ENCODE results near the gene POLR2F. TPM values are rescaled to one million over a fixed set of nuclear protein-coding genes. Genes with fewer than 3 reads are reported as not detected.
"Not testable (repeated sequence)": the region's sequence is repeated elsewhere in the genome, so short reads cannot be mapped to it uniquely, and the experiment has no call there.

POLR2F gene
- total RNA-seq, 1 donor from 2014 or later, result 113 TPM

- Mint-ChIP-seq H3K27me3 (no peaks in the 10 kb centered on the region), H3K4me3 (no peak overlapping the region), H3K9me3 (no peaks in the 10 kb centered on the region), H3K4me1 (no peaks in the 10 kb centered on the region), H3K36me3 (ENCODE audit: low read depth) (peaks cover 14% of the 10 kb centered on the region), H3K27ac (no peak overlapping the region)
- no peak for DNase-seq
- intact Hi-C loops (cut with micrococcal nuclease), result no loop called here
These were observed 19.0 kb downstream of the POLR2F start for GRCh38 chr22:37972527-37972926.

GRCh38 chr22:37973271-37974170 lies 20.0 kb downstream of the POLR2F start:
- no peaks in the 10 kb centered on the region for H3K4me1 Mint-ChIP-seq
- no peak for DNase-seq
- peaks cover 6% of the 10 kb centered on the region for H3K36me3 Mint-ChIP-seq (ENCODE audit: low read depth)
- no peak overlapping the region for H3K27ac Mint-ChIP-seq
- H3K4me3 Mint-ChIP-seq, result no peak overlapping the region
- H3K27me3 Mint-ChIP-seq, result no peaks in the 10 kb centered on the region
- intact Hi-C loops (cut with micrococcal nuclease), result no loop called here
- H3K9me3 Mint-ChIP-seq, result no peaks in the 10 kb centered on the region

DNA sequence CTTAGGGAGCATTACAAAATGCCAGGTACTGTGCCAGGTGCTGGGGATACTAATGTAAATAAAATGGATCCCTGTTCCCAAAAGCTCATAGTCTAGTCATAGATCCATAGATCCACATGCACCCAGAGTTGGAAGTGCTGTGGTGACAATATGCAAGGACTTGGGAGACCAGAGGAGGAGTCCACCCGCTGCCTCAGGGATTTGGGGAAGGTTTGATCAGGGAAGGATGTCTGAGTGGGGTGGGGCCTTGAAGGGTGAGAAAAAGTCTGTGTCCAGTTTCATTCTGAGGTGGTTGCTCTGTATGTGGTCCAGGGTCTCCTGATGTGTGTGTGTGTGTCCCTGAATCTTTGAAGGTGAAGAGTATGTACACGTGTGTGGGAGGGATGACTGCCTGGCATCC lies 21.7 kb downstream of the POLR2F start:
- no peaks in the 10 kb centered on the region for H3K36me3 Mint-ChIP-seq (ENCODE audit: low read depth)
- no peaks in the 10 kb centered on the region for H3K27me3 Mint-ChIP-seq
- no peak overlapping the region for H3K27ac Mint-ChIP-seq
- no peaks in the 10 kb centered on the region for H3K4me1 Mint-ChIP-seq
- no peak overlapping the region for H3K4me3 Mint-ChIP-seq
- DNase-seq, result no peak
- intact Hi-C loops (cut with micrococcal nuclease), result no loop called here
- no peaks in the 10 kb centered on the region for H3K9me3 Mint-ChIP-seq

GRCh38 chr22:37976022-37976421 lies 22.5 kb downstream of the POLR2F start:
- H3K27me3 Mint-ChIP-seq; H3K4me1 Mint-ChIP-seq; H3K36me3 Mint-ChIP-seq (ENCODE audit: low read depth); H3K27ac Mint-ChIP-seq; DNase-seq; H3K9me3 Mint-ChIP-seq; intact Hi-C loops (cut with micrococcal nuclease); H3K4me3 Mint-ChIP-seq: not testable (repeated sequence)

DNA sequence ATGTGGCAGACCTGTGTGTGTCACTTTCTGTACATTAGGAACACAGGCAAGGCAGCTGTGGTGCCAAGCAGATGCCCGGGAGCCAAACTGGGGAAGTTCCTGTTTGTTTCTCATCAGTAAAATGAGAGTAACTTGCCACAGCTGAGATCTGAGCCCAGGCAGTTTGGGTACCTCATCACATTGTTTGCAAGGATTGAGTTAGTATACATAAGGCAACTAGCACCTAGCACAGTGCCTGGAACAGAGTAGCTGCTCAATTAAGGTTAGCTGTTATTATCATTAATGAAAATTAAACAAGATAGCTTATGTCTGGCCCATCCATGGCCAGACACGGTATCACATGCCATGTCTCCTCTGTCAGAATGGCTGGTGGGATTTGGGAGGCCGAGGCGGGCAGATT lies 23.0 kb downstream of the POLR2F start:
- intact Hi-C loops (cut with micrococcal nuclease), result no loop called here
- no peaks in the 10 kb centered on the region for H3K27me3 Mint-ChIP-seq
- H3K4me1 Mint-ChIP-seq, result no peaks in the 10 kb centered on the region
- H3K4me3 Mint-ChIP-seq, result no peak overlapping the region
- no peaks in the 10 kb centered on the region for H3K9me3 Mint-ChIP-seq
- no peak overlapping the region for H3K27ac Mint-ChIP-seq
- H3K36me3 Mint-ChIP-seq (ENCODE audit: low read depth), result no peaks in the 10 kb centered on the region
- DNase-seq, result no peak

- Mint-ChIP-seq H3K27ac (no peak overlapping the region), H3K9me3 (no peaks in the 10 kb centered on the region), H3K4me3 (no peak overlapping the region), H3K27me3 (no peaks in the 10 kb centered on the region), H3K36me3 (ENCODE audit: low read depth) (no peaks in the 10 kb centered on the region), H3K4me1 (no peaks in the 10 kb centered on the region)
- intact Hi-C loops (cut with micrococcal nuclease), result no loop called here
- DNase-seq, result no peak
These were observed 26.3 kb downstream of the POLR2F start for GRCh38 chr22:37979782-37980181.

- intact Hi-C loops (cut with micrococcal nuclease), result no loop called here
- Mint-ChIP-seq H3K4me3 (no peak overlapping the region), H3K36me3 (ENCODE audit: low read depth) (no peaks in the 10 kb centered on the region), H3K4me1 (no peaks in the 10 kb centered on the region), H3K9me3 (no peaks in the 10 kb centered on the region), H3K27me3 (no peaks in the 10 kb centered on the region), H3K27ac (no peak overlapping the region)
- DNase-seq, result no peak
These were observed 27.9 kb downstream of the POLR2F start for GRCh38 chr22:37981282-37982011.

GRCh38 chr22:37982151-37982785 lies 28.8 kb downstream of the POLR2F start:
- H3K4me3 Mint-ChIP-seq, result no peak overlapping the region
- H3K27me3 Mint-ChIP-seq, result no peaks in the 10 kb centered on the region
- no peaks in the 10 kb centered on the region for H3K4me1 Mint-ChIP-seq
- no peak for DNase-seq
- intact Hi-C loops (cut with micrococcal nuclease), result no loop called here
- H3K27ac Mint-ChIP-seq, result no peak overlapping the region
- H3K36me3 Mint-ChIP-seq (ENCODE audit: low read depth), result no peaks in the 10 kb centered on the region
- no peaks in the 10 kb centered on the region for H3K9me3 Mint-ChIP-seq

GRCh38 chr22:37982938-37983859 lies 29.7 kb downstream of the POLR2F start:
- Mint-ChIP-seq H3K36me3 (ENCODE audit: low read depth) (no peaks in the 10 kb centered on the region), H3K27ac (no peak overlapping the region), H3K4me1 (no peaks in the 10 kb centered on the region), H3K27me3 (no peaks in the 10 kb centered on the region), H3K4me3 (no peak overlapping the region), H3K9me3 (no peaks in the 10 kb centered on the region)
- no peak for DNase-seq
- intact Hi-C loops (cut with micrococcal nuclease), result no loop called here

GRCh38 chr22:37983860-37984791 lies 30.6 kb downstream of the POLR2F start, which contains the start of gene SOX10:
SOX10 (minus strand) TSS chr22:37984555; CDS start chr22:37983784, 771 bp downstream.
- intact Hi-C loops (cut with micrococcal nuclease), result no loop called here
- Mint-ChIP-seq H3K4me3 (no peak within 1 kb of the TSS), H3K9me3 (no peaks in the 10 kb centered on the region), H3K27ac (no peak within 1 kb of the TSS), H3K4me1 (no peaks in the 10 kb centered on the region), H3K36me3 (ENCODE audit: low read depth) (no peaks in the 10 kb centered on the region), H3K27me3 (no peaks in the 10 kb centered on the region)
- no peak for DNase-seq

DNA sequence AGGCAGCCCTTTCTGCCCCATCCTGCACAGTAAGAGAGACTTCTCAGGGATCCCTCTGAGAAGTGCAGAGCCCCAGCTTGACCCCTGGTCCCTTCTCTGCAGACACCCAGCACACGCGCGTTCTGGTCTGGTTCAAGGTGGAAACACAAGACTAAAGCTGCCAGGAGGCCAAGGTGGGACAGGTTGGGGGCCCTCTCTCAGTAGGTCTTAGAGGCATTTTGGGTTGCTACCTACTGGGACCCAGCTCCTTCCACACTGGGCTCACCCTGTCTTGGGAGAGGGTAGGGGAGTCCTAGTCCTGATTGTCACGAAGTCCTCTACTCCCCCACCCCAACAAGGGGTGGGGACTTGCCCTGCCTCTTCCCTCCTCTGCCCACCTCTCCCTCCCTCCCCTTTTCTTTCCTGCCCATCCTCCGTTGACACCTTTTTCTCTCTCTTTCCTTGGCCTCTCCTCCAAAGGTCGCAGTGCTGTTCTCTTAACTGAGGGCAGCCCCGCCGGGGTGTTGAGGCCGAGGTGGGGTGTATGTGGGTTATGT lies 31.6 kb downstream of the POLR2F start:
- Mint-ChIP-seq H3K36me3 (ENCODE audit: low read depth) (no peaks in the 10 kb centered on the region), H3K27me3 (no peaks in the 10 kb centered on the region), H3K4me3 (no peak overlapping the region), H3K9me3 (no peaks in the 10 kb centered on the region), H3K4me1 (no peaks in the 10 kb centered on the region), H3K27ac (no peak overlapping the region)
- no peak for DNase-seq
- intact Hi-C loops (cut with micrococcal nuclease), result no loop called here

DNA sequence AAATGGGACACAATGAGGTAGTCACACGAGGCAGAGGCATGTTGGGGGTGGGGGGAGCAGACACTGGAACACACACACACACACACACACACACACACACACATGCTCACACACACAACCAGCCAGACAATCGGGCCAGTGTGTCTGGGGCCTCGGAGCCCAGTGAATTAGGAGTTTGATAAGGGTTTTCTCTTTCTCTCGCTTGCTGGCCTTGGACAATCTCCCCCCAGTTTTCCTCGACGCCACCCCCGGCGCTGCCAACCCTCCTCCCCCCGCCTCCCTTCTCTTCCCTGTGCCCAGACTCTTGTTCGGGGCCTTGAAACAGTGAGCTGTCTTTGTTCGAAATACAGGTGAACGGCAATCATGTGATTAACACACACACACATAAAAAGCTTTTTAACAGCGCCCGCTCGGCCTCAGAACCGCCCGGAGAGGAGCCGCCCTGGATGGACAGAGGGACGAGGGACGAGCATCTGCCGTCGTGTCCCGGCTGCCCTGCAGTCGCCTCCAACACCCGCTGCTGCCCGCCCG lies 32.3 kb downstream of the POLR2F start:
- H3K36me3 Mint-ChIP-seq (ENCODE audit: low read depth), result no peaks in the 10 kb centered on the region
- no peaks in the 10 kb centered on the region for H3K27me3 Mint-ChIP-seq
- no peaks in the 10 kb centered on the region for H3K4me1 Mint-ChIP-seq
- no peaks in the 10 kb centered on the region for H3K9me3 Mint-ChIP-seq
- H3K27ac Mint-ChIP-seq, result no peak overlapping the region
- intact Hi-C loops (cut with micrococcal nuclease), result no loop called here
- no peak overlapping the region for H3K4me3 Mint-ChIP-seq
- no peak for DNase-seq

All from activated CD4-positive, alpha-beta T cell treated with anti-CD3 and anti-CD28 coated beads, Interleukin-2, amount 10 ng/mL, durations not matched to agents 24 days and 14 days (primary cell).